ENCODE results near the gene AGO3.

- TF ChIP-seq CTCF (conservative IDR thresholded peaks at IDR 0.05): no peak
- no peak for TF ChIP-seq EZH2 (IDR thresholded peaks at IDR 0.05; ENCODE audit: low read depth)
Measured at GRCh38 chr1:35881850-35882273, 49.0 kb upstream of the AGO3 start.
